GM10248 (cell line): ENCODE measurements around the gene SLC2A5.

Experiments used
- CTCF ChIA-PET: fragments of 300-600 bp; sonication (Branson Sonifier 250); formaldehyde crosslinking; extraction: SDS; loops from one replicate; lab custom pipeline; 2021; ENCODE audit warnings: antibody characterized with exemption; lab: Yijun Ruan, JAX
- POLR2A ChIA-PET: fragments of 350-650 bp; sonication (Branson Sonifier 250); formaldehyde crosslinking; extraction: SDS; loops from one replicate; lab custom pipeline; 2020; ENCODE audit warnings: antibody characterized with exemption; lab: Yijun Ruan, JAX
- DNase-seq: peaks from one replicate; pipeline ENCODE4 v3.0.0; 2012; ENCODE audit errors: extremely low spot score
- TF ChIP-seq, protein P1 (sequence below): IDR thresholded peaks from 2 replicates; pipeline ENCODE4 v1.5.1; 2012; ENCODE audit warnings: mild to moderate bottlenecking, low read depth; ENCODE audit errors: extremely low read depth, missing control alignments, control extremely low read depth

The SLC2A5 gene

GRCh38 chr1:9013819-9014218, 55.6 kb downstream of the SLC2A5 start:
- CTCF ChIA-PET, result interaction anchor here (0.7 to 3.5 kb wide), 5 partner anchors 10 to 88 kb away, joined by 3 to 48 read pairs (median 4); no protein-coding TSS in a partner anchor
- no peak for DNase-seq
- TF ChIP-seq, protein P1, sequence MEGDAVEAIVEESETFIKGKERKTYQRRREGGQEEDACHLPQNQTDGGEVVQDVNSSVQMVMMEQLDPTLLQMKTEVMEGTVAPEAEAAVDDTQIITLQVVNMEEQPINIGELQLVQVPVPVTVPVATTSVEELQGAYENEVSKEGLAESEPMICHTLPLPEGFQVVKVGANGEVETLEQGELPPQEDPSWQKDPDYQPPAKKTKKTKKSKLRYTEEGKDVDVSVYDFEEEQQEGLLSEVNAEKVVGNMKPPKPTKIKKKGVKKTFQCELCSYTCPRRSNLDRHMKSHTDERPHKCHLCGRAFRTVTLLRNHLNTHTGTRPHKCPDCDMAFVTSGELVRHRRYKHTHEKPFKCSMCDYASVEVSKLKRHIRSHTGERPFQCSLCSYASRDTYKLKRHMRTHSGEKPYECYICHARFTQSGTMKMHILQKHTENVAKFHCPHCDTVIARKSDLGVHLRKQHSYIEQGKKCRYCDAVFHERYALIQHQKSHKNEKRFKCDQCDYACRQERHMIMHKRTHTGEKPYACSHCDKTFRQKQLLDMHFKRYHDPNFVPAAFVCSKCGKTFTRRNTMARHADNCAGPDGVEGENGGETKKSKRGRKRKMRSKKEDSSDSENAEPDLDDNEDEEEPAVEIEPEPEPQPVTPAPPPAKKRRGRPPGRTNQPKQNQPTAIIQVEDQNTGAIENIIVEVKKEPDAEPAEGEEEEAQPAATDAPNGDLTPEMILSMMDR, result no peak
- POLR2A ChIA-PET, result no interaction called here

DNA sequence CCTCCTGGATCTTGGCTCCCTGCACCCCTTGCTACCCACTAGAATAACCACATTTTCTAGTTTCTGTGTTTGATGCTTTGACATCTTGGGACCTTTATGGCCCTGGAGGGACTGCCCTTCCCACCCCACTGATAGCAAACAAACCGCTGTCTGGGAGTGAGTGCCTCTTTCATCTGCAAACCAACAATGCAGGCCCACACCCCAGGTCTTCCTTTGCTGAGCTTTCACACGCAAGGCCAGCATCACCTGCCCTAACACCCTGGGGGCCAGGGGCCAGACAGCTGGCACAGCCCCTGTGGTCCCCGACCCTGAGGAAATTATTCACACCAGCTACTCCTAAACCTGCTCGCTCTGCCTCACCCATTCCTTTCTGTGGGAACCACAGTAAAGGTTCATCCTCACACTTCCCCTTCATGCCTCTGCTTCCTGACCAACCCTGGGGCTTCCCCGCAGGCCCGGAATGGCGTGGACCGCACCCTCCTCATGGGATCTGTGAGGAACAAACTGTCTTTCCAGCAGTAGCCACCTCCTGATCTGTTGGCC, 58.6 kb downstream of the SLC2A5 start:
- no peak for DNase-seq
- ChIA-PET POLR2A (no interaction called here), CTCF (interaction anchor here (0.7 to 9.1 kb wide), 3 partner anchors 23 to 97 kb away, joined by 3 to 68 read pairs (median 24); no protein-coding TSS in a partner anchor)
- TF ChIP-seq, protein P1, result no peak

DNA sequence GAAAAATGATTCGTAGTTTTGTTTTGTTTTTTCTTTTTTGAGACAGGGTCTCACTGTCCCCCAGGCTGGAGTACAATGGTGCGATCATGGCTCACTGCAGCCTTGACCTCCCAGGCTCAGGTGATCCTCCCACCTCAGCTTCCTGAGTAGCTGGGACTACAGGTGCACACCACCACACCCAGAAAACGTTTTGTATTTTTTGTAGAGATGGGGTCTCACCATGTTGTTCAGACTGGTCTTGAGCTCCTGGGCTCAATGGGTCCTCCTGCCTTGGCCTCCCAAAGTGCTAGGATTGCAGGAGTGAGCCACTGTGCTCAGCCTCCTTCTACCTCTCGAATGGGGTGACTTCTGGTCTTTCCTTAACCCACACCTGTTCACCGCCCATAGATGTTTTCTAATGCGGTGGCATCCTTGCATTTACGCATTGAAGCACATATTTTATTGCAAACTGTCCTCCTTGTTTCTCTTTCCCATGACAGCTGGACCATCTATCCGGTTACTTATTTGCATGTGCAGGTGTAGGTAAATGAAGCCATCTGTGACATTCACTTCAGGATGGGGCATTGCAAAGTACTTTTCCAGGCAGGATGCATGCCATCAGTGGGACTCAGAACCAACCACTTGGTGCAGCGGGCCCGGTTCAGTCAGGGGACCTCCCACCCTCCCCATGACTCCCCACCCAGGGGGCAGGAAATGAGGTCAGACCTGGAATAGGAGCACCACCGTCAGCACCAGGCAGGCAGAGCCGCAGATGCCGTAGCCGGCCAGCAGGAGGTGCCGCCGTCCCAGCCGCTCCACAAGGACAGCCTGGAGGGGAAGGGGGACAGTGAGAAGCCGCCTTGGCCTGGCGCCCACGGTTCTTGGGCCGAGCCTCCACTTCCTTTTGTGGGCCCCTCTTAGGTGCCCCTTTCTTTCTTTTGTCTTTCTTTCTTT, 59.7 kb downstream of the SLC2A5 start:
- CTCF ChIA-PET, result interaction anchor here (0.7 to 9.1 kb wide), 6 partner anchors 9 to 93 kb away, joined by 3 to 68 read pairs (median 4); no protein-coding TSS in a partner anchor
- TF ChIP-seq, protein P1, result peak; percentile 69
- POLR2A ChIA-PET, result no interaction called here
- peak; percentile 66 for DNase-seq

DNA sequence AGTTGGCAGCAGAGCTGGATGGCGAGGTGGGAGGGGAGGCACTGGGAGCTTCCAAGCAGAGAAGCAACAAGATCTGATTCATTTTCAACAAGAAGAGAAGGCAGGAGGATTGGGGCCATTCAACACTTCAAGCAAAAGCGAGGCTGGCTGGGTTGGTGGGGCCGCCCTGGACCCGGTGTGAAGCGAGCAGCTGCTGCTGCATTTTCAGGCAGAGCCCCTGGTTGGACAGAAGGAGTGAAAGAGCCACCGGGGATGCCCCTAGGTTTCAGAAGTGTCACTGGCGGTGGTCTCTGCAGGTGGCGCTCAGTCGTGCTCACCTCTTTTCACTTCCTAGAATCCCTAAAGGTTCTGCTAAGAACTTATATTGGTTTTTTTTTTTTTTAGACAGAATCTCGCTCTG, 61.2 kb downstream of the SLC2A5 start:
- ChIA-PET CTCF (interaction anchor here (1.2 to 9.1 kb wide), 4 partner anchors 20 to 228 kb away, joined by 3 to 68 read pairs (median 14); no protein-coding TSS in a partner anchor), POLR2A (no interaction called here)
- TF ChIP-seq, protein P1, result no peak
- peak; percentile 49 for DNase-seq

DNA sequence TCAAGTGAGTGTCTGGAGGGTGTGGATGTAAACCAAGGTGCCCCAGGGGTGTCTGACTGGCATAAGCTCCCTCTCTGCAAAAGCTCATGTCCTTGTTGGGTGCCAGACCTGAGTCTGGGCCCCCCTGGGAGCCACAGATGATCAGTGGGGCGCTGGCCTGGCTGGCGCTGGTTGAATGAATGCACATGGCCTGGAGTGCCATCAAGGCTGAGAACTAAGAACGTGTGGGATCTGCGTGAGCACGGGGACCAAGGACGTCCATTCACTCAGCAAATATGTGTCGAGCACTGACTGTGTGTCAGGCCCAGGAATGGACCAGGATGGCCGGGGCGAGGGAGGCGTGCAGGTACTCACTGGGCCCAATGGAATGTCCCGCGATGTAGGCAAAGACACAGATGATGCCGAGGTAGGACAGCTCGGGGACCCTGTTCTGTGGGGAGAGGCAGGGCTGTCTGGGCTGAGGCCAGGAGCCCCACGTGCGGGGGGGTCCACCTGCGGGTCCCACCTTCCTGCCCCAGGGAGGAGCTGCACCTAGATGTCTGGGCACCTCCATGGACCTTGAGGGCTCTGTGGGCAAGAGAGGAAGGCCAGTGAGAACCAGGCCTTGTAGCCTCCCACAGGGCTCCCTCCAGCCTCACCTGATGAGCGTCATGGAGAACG, 62.3 kb downstream of the SLC2A5 start:
- CTCF ChIA-PET, result interaction anchor here (1.2 to 9.1 kb wide), 5 partner anchors 19 to 229 kb away, joined by 3 to 68 read pairs (median 3); no protein-coding TSS in a partner anchor
- POLR2A ChIA-PET, result no interaction called here

More for the DNA sequence above, 62.3 kb downstream of the SLC2A5 start:
- no peak for DNase-seq
- TF ChIP-seq, protein P1, result no peak
